ENCODE results near the gene GNAT1.

GRCh38 chr3:50164481-50164880, 26.9 kb upstream of the GNAT1 start:
- TF ChIP-seq ZNF274 (IDR thresholded peaks at IDR 0.05; ENCODE audit: low read depth, low read length): no peak
- no peak for TF ChIP-seq SUZ12 (IDR thresholded peaks at IDR 0.05; ENCODE audit: extremely low read depth, insufficient read depth, insufficient read length)
- no peak for TF ChIP-seq YY1 (IDR thresholded peaks at IDR 0.05; ENCODE audit: insufficient read depth, insufficient read length)

Data from NT2/D1 (cell line).